Measurements from ENCODE around the gene FAM222B.

DNA sequence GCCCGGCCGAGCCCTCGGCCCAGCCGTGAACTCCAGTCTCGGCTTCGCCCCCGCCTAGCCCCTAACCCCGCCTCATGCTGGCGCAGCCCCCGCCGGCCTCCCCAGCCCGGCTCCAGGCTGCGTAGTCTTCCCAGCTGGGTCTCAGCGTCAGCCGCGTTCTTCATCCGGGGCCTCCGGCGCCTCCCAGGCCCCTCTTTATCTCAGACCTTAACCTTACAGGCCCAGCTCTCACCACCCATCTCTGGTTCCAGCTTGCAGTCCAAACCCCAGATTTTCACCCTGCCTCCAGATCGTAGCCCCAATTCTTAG lies 130.9 kb downstream of the FAM222B start, which contains the start of gene PROCA1:
- TF ChIP-seq ZNF184 (CRISPR knock-in tag; IDR thresholded peaks at IDR 0.05) (no peak), KDM5B (IDR thresholded peaks at IDR 0.05; ENCODE audit: insufficient replicate concordance, low read depth, low read length) (no peak), CBX8 (IDR thresholded peaks at IDR 0.05; ENCODE audit: borderline replicate concordance, extremely low read depth, low read depth, low read length, poor library complexity, severe bottlenecking) (no peak), SREBF2 (CRISPR knock-in tag; IDR thresholded peaks at IDR 0.05) (no peak), NFE2L1 (tag; IDR thresholded peaks at IDR 0.05; ENCODE audit: borderline replicate concordance, low read depth) (no peak)
- TF ChIP-seq, protein P1, sequence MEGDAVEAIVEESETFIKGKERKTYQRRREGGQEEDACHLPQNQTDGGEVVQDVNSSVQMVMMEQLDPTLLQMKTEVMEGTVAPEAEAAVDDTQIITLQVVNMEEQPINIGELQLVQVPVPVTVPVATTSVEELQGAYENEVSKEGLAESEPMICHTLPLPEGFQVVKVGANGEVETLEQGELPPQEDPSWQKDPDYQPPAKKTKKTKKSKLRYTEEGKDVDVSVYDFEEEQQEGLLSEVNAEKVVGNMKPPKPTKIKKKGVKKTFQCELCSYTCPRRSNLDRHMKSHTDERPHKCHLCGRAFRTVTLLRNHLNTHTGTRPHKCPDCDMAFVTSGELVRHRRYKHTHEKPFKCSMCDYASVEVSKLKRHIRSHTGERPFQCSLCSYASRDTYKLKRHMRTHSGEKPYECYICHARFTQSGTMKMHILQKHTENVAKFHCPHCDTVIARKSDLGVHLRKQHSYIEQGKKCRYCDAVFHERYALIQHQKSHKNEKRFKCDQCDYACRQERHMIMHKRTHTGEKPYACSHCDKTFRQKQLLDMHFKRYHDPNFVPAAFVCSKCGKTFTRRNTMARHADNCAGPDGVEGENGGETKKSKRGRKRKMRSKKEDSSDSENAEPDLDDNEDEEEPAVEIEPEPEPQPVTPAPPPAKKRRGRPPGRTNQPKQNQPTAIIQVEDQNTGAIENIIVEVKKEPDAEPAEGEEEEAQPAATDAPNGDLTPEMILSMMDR (IDR thresholded peaks at IDR 0.05 in 2 of 3, conservative IDR thresholded peaks at IDR 0.05 in 1 of 3; ENCODE audit: insufficient read depth in 2 of 3, low read depth in 1 of 3, low read length in 3 of 3), result no peak
- TF ChIP-seq, protein P2, sequence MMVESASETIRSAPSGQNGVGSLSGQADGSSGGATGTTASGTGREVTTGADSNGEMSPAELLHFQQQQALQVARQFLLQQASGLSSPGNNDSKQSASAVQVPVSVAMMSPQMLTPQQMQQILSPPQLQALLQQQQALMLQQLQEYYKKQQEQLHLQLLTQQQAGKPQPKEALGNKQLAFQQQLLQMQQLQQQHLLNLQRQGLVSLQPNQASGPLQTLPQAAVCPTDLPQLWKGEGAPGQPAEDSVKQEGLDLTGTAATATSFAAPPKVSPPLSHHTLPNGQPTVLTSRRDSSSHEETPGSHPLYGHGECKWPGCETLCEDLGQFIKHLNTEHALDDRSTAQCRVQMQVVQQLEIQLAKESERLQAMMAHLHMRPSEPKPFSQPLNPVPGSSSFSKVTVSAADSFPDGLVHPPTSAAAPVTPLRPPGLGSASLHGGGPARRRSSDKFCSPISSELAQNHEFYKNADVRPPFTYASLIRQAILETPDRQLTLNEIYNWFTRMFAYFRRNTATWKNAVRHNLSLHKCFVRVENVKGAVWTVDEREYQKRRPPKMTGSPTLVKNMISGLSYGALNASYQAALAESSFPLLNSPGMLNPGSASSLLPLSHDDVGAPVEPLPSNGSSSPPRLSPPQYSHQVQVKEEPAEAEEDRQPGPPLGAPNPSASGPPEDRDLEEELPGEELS (CRISPR knock-in tag; IDR thresholded peaks at IDR 0.05; ENCODE audit: borderline replicate concordance), result no peak
- TF ChIP-seq, protein P3, sequence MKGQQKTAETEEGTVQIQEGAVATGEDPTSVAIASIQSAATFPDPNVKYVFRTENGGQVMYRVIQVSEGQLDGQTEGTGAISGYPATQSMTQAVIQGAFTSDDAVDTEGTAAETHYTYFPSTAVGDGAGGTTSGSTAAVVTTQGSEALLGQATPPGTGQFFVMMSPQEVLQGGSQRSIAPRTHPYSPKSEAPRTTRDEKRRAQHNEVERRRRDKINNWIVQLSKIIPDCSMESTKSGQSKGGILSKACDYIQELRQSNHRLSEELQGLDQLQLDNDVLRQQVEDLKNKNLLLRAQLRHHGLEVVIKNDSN (CRISPR knock-in tag; IDR thresholded peaks at IDR 0.05), result no peak

All from K562 (cell line).